ENCODE measurements around the gene HS3ST3A1. TPM values are rescaled to one million over a fixed set of nuclear protein-coding genes. Genes with fewer than 3 reads are reported as not detected.

HS3ST3A1 gene
- total RNA-seq, 1 experiment from 2014 or later = 3.4 TPM

DNA sequence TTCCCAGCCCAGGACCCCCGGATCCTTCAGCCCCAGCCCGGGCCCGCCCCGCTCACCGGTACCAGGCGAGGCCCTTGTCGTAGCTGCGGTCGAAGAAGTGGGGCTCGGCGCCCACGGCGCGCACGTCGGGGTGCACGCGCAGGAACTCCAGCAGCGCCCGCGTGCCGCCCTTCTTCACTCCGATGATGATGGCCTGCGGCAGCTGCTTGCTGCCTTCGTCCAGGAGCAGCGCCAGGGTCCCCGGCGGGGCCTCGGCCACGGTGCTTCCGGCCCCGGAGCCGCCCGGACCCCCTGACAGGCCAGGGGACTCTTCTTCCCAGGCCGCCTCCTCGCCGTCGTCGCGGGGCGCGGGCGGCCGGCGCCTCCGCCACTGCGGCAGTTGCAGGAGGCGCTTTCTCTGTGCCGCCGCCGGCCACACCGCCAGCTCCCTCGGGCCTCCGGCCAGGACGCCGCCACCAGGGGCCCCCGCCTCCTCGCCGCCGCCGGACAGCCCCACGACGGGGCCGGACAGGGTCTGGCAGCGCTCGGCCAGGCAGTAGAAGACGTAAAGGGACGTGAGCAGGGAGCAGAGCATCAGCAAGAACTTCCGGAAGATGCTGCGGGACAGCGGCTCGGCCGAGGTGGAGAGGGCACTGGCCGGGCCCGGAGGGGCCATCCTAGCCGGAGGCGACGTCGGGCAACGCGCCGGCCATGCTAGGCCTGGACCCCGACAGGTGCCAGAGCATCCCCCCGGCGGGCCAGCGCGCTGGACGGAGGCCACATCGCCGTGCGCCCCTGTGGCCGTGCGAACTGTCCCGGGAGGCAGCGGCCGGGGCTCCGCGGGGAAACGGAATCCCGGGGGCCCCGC is 1.0 kb downstream of the HS3ST3A1 start:
- no peak overlapping the region for H3K18ac ChIP-seq (ENCODE audit: insufficient read length, low read depth, low read length)
- no peak overlapping the region for H2BK20ac ChIP-seq (ENCODE audit: low read depth, low read length, poor library complexity, severe bottlenecking)
- peak overlapping the region; percentile 77 to 86 for H3K4me3 Mint-ChIP-seq
- no peak overlapping the region for H3K4ac ChIP-seq (ENCODE audit: low read depth, low read length)
- no peak overlapping the region for H2BK5ac ChIP-seq (ENCODE audit: insufficient read length, low read length)
- no peaks in the 10 kb centered on the region for H3K4me1 ChIP-seq (ENCODE audit: insufficient read depth, low read length)
- peak overlapping the region; percentile 60 for H3K4me2 ChIP-seq (ENCODE audit: insufficient read depth, insufficient read length, low read length)
- H3K9me3 Mint-ChIP-seq = no peaks in the 10 kb centered on the region; a peak in 1 of 5 replicates
- peaks cover 22% of the 10 kb centered on the region for H3K23me2 ChIP-seq (ENCODE audit: insufficient read length, low read depth, low read length, poor library complexity, severe bottlenecking)
- H3K27ac ChIP-seq (ENCODE audit: insufficient read length, low read depth, low read length) = no peak overlapping the region
- no peak overlapping the region for H3K9ac ChIP-seq (ENCODE audit: extremely low read depth, insufficient read length, low read length)
- H3K27me3 Mint-ChIP-seq (ENCODE audit: low read depth) = peaks cover 47% of the 10 kb centered on the region
- H3K4me1 Mint-ChIP-seq = peaks cover 20 to 22% of the 10 kb centered on the region in 2 experiments
- H2BK12ac ChIP-seq (ENCODE audit: insufficient read length, low read depth, low read length) = no peak overlapping the region
- no peaks in the 10 kb centered on the region; a peak in 1 of 7 replicates for H3K36me3 Mint-ChIP-seq (ENCODE audit: insufficient read depth in 1 of 3, low read depth in 3 of 3)
- TF ChIP-seq, protein P1, sequence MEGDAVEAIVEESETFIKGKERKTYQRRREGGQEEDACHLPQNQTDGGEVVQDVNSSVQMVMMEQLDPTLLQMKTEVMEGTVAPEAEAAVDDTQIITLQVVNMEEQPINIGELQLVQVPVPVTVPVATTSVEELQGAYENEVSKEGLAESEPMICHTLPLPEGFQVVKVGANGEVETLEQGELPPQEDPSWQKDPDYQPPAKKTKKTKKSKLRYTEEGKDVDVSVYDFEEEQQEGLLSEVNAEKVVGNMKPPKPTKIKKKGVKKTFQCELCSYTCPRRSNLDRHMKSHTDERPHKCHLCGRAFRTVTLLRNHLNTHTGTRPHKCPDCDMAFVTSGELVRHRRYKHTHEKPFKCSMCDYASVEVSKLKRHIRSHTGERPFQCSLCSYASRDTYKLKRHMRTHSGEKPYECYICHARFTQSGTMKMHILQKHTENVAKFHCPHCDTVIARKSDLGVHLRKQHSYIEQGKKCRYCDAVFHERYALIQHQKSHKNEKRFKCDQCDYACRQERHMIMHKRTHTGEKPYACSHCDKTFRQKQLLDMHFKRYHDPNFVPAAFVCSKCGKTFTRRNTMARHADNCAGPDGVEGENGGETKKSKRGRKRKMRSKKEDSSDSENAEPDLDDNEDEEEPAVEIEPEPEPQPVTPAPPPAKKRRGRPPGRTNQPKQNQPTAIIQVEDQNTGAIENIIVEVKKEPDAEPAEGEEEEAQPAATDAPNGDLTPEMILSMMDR (conservative IDR thresholded peaks at IDR 0.05) = no peak
- H2BK15ac ChIP-seq (ENCODE audit: low read depth, low read length) = no peak overlapping the region
- no peak overlapping the region for H4K5ac ChIP-seq (ENCODE audit: insufficient read length, low read depth, low read length)
- no peaks in the 10 kb centered on the region for H3K79me2 ChIP-seq (ENCODE audit: insufficient read depth, low read length)
- no peak overlapping the region; the same call in 1 of the 2 replicates for H3K14ac ChIP-seq (ENCODE audit: insufficient read depth, low read length)
- no peaks in the 10 kb centered on the region for H3K9me3 ChIP-seq (ENCODE audit: control insufficient read depth, low read depth, low read length)
- H4K8ac ChIP-seq (replicated peaks; ENCODE audit: insufficient read length, low read depth, low read length) = no peak overlapping the region
- H3K27me3 ChIP-seq (ENCODE audit: insufficient read depth, low read length) = no peaks in the 10 kb centered on the region; the same call in 1 of the 2 replicates
- peak; percentile 57 for DNase-seq
- no peak overlapping the region for H3K56ac ChIP-seq (ENCODE audit: insufficient read length, low read depth, low read length)
- H3K27ac Mint-ChIP-seq = no peak overlapping the region
- no peak overlapping the region for H2AK5ac ChIP-seq (ENCODE audit: insufficient read length, low read length)
- no CpG with 5 or more reads among the region's 101 CpGs for WGBS (ENCODE audit: extremely low coverage, insufficient read length, low lambda C conversion rate)
- H2BK120ac ChIP-seq (ENCODE audit: low read depth, low read length, poor library complexity, severe bottlenecking) = no peak overlapping the region
- no peaks in the 10 kb centered on the region for H3K79me1 ChIP-seq (ENCODE audit: insufficient read depth, low read depth, low read length, poor library complexity, severe bottlenecking)
- H3T11ph ChIP-seq (ENCODE audit: low read length) = no peak overlapping the region
- H2AFZ ChIP-seq (ENCODE audit: low read length) = no peak overlapping the region
- no peaks in the 10 kb centered on the region for H4K20me1 ChIP-seq (ENCODE audit: control insufficient read depth, insufficient read depth, insufficient read length)
- H3K23ac ChIP-seq (ENCODE audit: insufficient read length, low read depth, low read length) = no peak overlapping the region
- H4K91ac ChIP-seq (ENCODE audit: insufficient read length, low read depth, low read length) = no peak overlapping the region
